HG03378 (cell line): ENCODE data around the gene CRBN.
A peak's percentile ranks its signal among the peaks of the same experiment; 100 is the strongest.

Experiments used
- ATAC-seq: cut with Tn5 transposase; IDR thresholded peaks from one replicate; pipeline ENCODE4 v1.9.1; 2021; ENCODE audit warnings: mild to moderate bottlenecking, moderate library complexity; ENCODE audit not compliant: unreplicated experiment

The CRBN gene

GRCh38 chr3:3172627-3173026 is 6.9 kb downstream of the CRBN start:
- no peak for ATAC-seq

GRCh38 chr3:3170998-3171397 is 8.5 kb downstream of the CRBN start:
- peak; percentile 48 for ATAC-seq

DNA sequence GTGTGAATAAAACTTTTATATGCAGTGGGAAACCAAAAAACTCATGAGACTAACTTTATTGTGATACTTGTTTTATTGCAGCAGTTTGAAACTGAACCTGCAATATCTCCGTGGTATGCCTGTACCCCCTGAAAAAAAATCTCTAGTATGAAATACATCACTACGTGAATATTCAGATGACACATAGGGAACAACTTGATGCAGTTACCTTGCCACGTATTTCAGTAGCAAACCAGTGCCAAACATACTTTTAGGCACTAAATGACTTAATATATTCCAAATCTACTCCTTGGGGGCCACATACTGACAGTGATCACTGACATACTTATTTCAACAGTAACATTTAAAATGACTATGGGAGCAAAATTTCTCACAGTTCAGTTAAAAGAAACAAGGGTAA is 13.8 kb downstream of the CRBN start:
- no peak for ATAC-seq

GRCh38 chr3:3165241-3165640 is 14.2 kb downstream of the CRBN start:
- no peak for ATAC-seq

- ATAC-seq: no peak
Observed at GRCh38 chr3:3160826-3161225, 18.7 kb downstream of the CRBN start.

- ATAC-seq: no peak
Observed at GRCh38 chr3:3157484-3157883, 22.0 kb downstream of the CRBN start.

DNA sequence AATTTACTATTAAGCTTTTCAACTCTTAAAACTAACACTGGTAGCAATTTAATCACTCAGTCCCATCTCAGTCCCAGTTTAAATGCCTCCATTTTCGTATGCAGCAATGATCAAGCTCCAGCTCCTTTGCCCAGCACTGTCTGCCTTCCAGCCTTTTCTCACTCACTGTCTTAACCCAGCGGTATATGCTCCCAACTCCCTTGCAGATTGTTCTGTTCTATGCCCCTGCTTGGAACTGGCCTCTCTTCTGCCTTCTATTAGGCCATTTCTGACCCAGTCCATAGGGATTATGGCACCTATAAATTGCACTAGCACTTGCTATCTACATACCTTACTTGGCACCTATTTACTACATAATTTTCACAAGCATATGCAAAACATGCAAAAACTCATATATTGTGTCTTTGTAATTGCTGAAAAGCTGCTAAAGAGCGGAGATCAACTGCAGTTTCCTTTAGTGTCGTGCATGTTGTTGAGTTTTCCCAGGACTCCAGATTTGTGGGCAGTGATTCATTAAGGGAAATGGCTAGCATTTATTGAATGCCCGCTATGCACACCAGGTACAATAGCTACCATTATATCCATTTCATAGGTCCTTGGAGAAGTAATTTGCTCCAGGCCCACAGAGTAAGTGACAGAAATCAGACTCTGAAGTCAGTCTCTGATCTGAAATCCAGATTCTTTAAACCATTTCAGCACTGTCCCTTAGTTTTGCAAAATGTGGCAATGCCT is 24.4 kb downstream of the CRBN start:
- no peak for ATAC-seq

- ATAC-seq: no peak
Observed at GRCh38 chr3:3151513-3151912, 28.0 kb downstream of the CRBN start.

DNA sequence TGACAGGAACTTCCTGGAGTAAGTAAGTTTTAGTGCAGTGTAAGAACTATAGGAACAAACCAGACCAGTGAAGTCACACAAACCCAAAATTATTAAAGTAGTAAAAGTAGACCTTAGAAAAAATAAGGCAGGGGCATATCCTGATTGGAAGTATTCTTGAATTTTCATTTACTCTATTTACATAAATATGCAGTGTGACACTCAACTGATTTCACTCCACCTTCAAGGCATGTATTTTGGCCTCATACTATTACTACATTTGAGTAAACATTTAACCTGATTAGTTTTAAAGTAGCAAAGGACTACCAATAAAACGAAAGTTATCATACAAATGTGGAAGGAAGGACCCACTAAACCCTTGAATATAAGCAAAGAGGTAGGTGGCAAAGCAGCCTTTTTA is 29.9 kb downstream of the CRBN start:
- no peak for ATAC-seq

- ATAC-seq: no peak
Observed at GRCh38 chr3:3145831-3146230, 33.7 kb downstream of the CRBN start.

- ATAC-seq: no peak
Observed at GRCh38 chr3:3141939-3142338, 37.6 kb downstream of the CRBN start.

GRCh38 chr3:3137526-3137925 is 42.0 kb downstream of the CRBN start:
- no peak for ATAC-seq

DNA sequence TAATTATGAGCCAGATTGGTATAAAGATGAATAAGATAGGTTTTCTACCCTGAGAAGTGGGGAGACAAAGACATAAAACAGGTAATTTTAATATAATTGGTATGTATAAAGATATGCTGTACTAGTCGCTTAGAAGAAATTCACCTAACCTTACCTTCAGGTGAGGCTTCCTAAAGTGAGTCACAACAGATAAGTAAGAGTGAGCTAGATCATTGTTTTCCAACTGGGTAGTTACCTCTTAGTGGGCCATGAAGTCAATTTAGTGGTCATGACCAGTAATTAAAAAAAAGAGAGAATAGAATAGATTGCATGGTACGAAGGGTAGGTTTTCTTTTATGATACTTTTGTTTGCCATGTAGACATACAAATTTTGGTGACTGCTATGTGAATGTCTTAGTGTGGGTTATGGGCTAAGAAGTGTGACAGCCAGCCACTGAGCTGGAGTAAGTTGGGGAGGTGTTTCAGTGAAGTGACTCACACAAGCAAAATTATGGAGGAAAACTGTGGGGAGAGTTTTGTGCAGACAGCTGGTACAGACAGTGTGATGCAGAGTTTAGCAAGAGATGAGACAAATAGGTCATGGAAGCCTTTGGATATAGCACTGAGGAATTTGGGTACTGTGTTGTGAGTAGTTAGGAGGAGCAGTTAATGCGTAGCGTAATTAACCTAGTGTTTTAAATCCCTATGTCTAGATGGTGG is 44.6 kb downstream of the CRBN start:
- no peak for ATAC-seq

GRCh38 chr3:3133500-3133899 is 46.0 kb downstream of the CRBN start:
- ATAC-seq: no peak

DNA sequence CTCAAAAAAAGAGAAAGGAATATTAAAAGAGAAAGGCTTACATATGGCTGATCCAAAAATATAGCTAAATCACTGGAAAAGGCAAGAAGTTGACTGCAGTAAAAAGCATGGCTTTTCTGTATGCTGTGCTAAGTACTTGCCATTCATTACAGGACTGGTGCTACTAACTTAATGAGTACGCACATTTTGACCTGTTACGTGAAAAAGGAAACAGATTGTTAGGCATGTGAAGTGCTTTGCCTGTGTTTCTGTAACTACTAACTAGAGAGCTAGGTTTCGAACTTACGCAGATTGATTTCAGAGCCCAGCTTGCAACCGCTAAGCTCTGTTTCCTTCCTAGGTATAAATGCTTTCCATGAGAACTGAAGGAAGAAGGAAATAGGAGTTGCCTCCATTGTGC is 49.9 kb downstream of the CRBN start:
- no peak for ATAC-seq

DNA sequence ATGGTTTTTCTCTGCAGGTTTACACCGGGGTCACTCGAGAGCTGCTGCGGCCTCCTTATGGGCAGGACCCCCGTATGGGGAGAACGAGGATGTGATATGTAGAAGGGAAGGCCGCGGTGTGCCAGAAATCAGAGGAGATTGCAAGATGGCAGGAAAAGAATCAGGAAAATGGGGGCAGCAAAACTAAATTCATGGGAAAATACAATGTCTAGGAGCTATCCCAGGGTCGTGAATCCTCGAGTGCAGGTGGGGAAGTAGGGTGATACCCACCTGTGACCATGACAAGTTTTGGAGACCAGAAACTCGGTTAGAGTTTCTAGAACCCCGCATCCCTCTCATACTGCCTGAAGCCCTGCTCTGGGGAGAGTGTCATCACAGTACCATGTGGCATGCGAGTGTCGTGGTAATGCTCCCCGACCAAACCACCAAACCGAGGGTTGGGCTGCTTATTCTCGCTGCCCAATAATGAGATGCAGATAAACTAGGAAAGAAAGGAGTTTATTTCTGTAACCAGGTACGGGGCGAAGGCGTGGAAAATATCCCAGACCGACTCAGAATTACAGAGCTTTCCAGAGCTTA is 52.0 kb downstream of the CRBN start:
- peak; percentile 25 for ATAC-seq

DNA sequence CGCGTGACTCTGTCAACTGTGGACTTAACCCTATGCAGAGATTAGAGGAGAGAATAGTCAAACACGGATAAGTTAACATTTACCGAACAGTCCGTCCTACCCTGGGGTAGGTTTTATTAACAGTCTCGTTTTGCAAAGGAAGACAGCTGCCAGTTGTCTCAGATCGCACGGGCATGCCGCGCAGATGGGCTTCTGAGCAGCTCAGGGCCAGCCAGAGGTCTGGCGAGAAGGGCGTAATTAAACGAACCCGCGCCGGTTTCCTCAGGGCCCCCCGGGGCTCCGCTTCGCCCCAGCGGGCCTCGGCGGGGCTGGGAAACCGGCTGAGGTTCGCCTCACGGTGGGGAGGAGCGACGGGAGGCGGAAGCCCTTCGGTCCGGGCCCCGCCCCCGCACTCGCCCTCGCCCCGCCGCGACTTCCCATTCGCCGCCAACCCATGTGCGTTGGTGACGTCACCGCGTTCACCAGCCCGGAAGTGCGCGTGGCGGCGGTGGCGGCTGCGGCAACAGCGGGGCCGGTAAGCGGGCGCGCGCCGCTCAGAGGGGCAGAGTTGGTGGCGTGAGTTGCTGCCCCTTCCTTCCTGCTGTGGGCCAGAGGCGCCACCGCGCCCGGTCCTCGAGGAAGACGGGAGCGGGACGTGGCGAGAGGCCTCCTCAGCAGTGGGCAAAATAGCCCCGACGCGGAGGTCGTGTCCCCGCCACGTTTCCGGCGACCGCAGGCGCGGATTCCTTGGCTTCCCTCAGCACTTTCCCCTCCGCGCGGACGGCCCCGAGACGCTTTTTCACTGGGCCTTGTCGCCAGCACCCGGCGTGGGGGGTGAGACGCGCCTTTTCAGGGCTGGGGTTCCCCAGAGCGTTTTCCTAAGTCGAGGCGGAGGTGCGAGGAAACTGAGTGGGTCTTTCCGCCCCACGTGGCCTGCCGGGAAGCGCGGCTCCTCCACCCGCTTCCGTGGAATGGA is 52.7 kb downstream of the CRBN start, which contains the start of gene TRNT1:
Gene TRNT1 (plus strand): TSS at position 464 of the 955 bp plus-strand sequence. CDS start 2,101 bp downstream, outside the sequence.
- ATAC-seq: peak; percentile 80

GRCh38 chr3:3125977-3126376 is 53.5 kb downstream of the CRBN start:
- ATAC-seq: no peak

- no peak for ATAC-seq
Observed at GRCh38 chr3:3119393-3119851, 60.1 kb downstream of the CRBN start.

DNA sequence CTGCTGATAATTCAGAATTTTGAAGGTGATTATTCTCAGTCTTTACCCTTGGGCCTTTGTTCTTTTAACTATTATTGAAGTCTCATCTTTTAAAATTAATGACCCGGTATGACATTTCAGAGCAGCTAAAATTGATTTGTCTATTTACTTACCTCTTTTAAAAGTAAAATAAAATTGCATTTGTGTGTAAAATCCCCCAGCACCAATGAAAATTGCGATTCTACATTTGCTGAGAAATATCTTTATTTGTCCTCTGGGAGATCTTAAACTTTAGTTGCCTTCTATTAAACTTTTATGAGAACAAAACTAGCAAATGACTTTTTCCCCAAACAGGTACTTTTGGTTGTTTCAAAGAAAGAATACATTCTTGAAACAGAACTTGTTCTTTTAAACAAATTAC is 61.8 kb downstream of the CRBN start:
- no peak for ATAC-seq
